ENCODE measurements around the gene SERPINB10.

SERPINB10 gene

GRCh38 chr18:63888470-63889190 lies 19.1 kb upstream of the SERPINB10 start:
- Histone ChIP-seq H3K4me2 (peak overlapping the region in 4 of 11 experiments; percentile 0 to 41 (median 14); a peak in 3 of 22 replicates), H3K36me3 (no peaks in the 10 kb centered on the region), H3K4me3 (0 out of 20 replicates have a peak overlapping the region, but pooled peaks of 1 of the 10 experiments have one; percentile 6), H3K27ac (no peak overlapping the region), H3K4me1 (peaks cover 0 to 32% (median 0%) of the 10 kb centered on the region in 10 experiments; a peak in 7 of 20 replicates), H3K9ac (no peak overlapping the region), H4K20me1 (no peaks in the 10 kb centered on the region), H3K9me3 (replicated peaks in 1 of 11) (no peaks in the 10 kb centered on the region), H3K27me3 (no peaks in the 10 kb centered on the region)
- no peak for TF ChIP-seq Cebpa-rat (IDR thresholded peaks at IDR 0.05)

DNA sequence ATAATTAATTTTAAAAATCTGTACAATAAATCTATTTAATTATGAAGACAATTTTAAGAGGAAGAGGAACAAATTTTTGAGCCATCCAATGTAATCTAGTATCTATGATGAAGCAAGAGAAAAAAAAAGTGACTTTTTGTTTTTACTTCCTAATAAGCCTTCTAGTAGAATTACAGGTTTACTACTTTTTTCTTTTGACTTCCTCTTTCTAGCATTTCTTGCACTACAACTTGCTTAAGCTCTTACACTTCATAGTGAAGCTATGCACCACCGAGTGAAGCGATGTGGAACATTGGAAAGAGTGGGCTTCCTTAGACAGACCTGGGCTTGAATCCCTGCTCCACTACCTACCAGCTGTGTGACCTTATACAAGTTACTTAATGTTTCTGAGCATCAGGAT lies 18.1 kb upstream of the SERPINB10 start:
- no peaks in the 10 kb centered on the region for H3K36me3 ChIP-seq
- H3K4me3 ChIP-seq: no peak overlapping the region
- peak overlapping the region in 1 of 11 experiments; percentile 14; a peak in 1 of 22 replicates for H3K4me2 ChIP-seq
- H3K27ac ChIP-seq: peak overlapping the region in 2 of 11 experiments; percentile 19; a peak in 1 of 22 replicates
- H3K9ac ChIP-seq: no peak overlapping the region
- H4K20me1 ChIP-seq: no peaks in the 10 kb centered on the region
- no peaks in the 10 kb centered on the region for H3K9me3 ChIP-seq (replicated peaks in 1 of 11)
- no peaks in the 10 kb centered on the region for H3K27me3 ChIP-seq
- H3K4me1 ChIP-seq: peaks cover 0 to 40% (median 0%) of the 10 kb centered on the region in 10 experiments; a peak in 9 of 20 replicates
- TF ChIP-seq Cebpa-rat (IDR thresholded peaks at IDR 0.05): no peak

DNA sequence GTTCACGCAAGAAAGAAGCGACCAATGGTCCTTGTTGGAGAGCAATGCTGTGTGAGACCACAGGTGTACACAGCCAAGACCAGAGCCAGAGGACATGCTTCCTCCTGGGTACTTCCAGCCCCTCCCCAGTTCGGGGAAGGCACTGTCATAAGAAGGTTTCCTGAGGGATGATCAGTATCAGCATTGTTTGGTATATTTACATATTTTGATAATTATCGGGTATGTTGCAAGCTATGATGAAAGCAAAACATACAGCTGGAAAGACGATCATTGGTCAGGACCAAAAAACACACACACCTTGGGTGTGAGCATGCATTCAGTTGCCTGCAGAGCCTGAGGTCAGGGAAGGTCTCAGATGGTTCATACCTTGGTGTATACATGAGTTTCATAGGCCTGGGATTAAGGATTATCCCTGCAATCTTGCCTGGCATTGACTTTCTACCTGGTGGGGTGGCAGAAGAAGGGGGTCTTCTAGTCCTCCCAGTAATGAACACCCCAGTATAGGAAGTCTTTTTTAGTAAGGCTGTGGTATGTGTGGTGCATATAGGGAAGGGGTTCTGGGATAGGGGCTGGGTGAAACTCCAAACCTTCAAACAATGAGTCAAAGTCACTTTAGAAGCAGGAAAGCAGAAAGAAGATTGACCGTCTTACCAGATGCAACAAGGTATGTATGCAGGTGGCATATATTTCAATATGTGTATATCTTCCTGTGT lies 17.4 kb upstream of the SERPINB10 start:
- Histone ChIP-seq H3K9ac (no peak overlapping the region), H3K4me3 (no peak overlapping the region), H3K27ac (peak overlapping the region in 2 of 11 experiments; percentile 19; a peak in 2 of 22 replicates), H3K36me3 (no peaks in the 10 kb centered on the region), H3K4me2 (0 out of 22 replicates have a peak overlapping the region, but pooled peaks of 2 of the 11 experiments have one; percentile 5 to 14), H4K20me1 (no peaks in the 10 kb centered on the region), H3K27me3 (no peaks in the 10 kb centered on the region), H3K9me3 (replicated peaks in 1 of 11) (no peaks in the 10 kb centered on the region), H3K4me1 (peaks cover 4 to 48% (median 6%) of the 10 kb centered on the region in 10 experiments; a peak in 19 of 20 replicates)
- no peak for TF ChIP-seq Cebpa-rat (IDR thresholded peaks at IDR 0.05)

- Histone ChIP-seq H3K4me3 (no peak overlapping the region), H3K27me3 (no peaks in the 10 kb centered on the region), H3K9me3 (replicated peaks in 1 of 11) (no peaks in the 10 kb centered on the region), H4K20me1 (no peaks in the 10 kb centered on the region), H3K4me1 (peaks cover 7 to 53% (median 11%) of the 10 kb centered on the region in 10 experiments; a peak in 19 of 20 replicates), H3K36me3 (no peaks in the 10 kb centered on the region), H3K4me2 (no peak overlapping the region), H3K27ac (no peak overlapping the region; a peak in 1 of 22 replicates), H3K9ac (no peak overlapping the region)
- TF ChIP-seq Cebpa-rat (IDR thresholded peaks at IDR 0.05): no peak
These were observed 16.8 kb upstream of the SERPINB10 start for GRCh38 chr18:63890950-63891304.

- no peak for TF ChIP-seq Cebpa-rat (IDR thresholded peaks at IDR 0.05)
- no peak overlapping the region for H3K9ac ChIP-seq
These were observed 15.2 kb upstream of the SERPINB10 start for GRCh38 chr18:63892566-63892965.

DNA sequence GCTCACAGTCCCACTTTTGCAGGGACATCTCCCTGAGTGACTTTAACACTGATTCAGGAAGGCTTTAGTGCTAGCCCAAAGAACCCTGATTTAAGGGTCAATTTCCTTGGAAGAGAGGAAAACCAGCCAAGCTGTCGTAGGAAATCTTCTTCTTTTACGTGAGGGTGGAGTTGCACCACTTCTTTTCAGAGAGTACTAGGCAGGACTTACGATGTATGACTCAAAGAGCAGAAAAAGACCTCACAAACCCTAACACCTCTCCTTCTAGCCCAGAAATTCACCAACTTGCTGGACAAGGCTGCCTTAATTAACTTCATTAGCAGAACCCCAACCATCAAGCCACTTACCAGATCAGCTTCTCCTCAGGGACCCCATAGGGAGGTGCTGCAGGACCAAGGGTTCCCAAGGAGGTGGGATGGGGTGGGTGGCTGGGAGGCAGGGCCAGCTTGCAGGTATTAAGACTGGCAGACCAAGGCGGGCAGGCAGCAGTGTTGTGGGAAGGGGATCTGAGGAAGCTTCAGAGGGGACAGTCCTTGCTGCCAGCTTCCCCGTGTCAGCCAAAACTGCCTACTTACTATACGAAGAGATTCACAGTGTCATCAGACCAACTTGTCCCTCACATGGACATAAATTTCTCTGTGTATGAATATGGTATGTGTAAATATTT lies 13.5 kb upstream of the SERPINB10 start:
- Histone ChIP-seq H3K27ac (no peak overlapping the region), H3K27me3 (no peaks in the 10 kb centered on the region), H3K4me1 (peaks cover 7 to 54% (median 24%) of the 10 kb centered on the region in 10 experiments; a peak in 19 of 20 replicates), H3K4me2 (peak overlapping the region in 5 of 11 experiments; percentile 3 to 77 (median 60); a peak in 7 of 22 replicates), H4K20me1 (no peaks in the 10 kb centered on the region), H3K9me3 (replicated peaks in 1 of 11) (no peaks in the 10 kb centered on the region), H3K4me3 (no peak overlapping the region), H3K9ac (no peak overlapping the region), H3K36me3 (no peaks in the 10 kb centered on the region)
- TF ChIP-seq Cebpa-rat (IDR thresholded peaks at IDR 0.05): no peak

More at GRCh38 chr18:63892566-63892965, 15.2 kb upstream of the SERPINB10 start:
- H3K36me3 ChIP-seq: no peaks in the 10 kb centered on the region
- no peak overlapping the region for H3K4me2 ChIP-seq
- no peaks in the 10 kb centered on the region for H3K27me3 ChIP-seq
- H4K20me1 ChIP-seq: no peaks in the 10 kb centered on the region
- no peaks in the 10 kb centered on the region for H3K9me3 ChIP-seq (replicated peaks in 1 of 11)
- no peak overlapping the region for H3K27ac ChIP-seq
- no peak overlapping the region for H3K4me3 ChIP-seq
- peaks cover 7 to 63% (median 23%) of the 10 kb centered on the region in 10 experiments; a peak in 19 of 20 replicates for H3K4me1 ChIP-seq

DNA sequence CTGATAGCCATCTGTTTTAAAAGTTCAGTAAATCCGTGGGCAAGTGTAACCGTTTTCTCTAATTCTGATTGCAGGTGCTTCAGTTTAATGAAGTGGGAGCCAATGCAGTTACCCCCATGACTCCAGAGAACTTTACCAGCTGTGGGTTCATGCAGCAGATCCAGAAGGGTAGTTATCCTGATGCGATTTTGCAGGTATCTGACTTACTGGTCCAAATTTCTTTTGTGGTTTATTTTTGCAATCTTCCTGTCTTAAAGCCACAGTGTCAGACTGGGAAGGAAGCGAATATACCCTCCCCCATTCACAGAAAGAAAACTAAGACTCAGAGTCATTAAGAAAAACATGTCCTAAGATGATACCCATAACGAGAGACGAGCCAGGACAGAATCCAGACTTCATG lies 12.6 kb upstream of the SERPINB10 start:
- peaks cover 7 to 47% (median 24%) of the 10 kb centered on the region in 10 experiments; a peak in 19 of 20 replicates for H3K4me1 ChIP-seq
- H3K4me3 ChIP-seq: no peak overlapping the region
- H3K4me2 ChIP-seq: peak overlapping the region; percentile 17 to 77 (median 60); a peak in 21 of 22 replicates
- no peak overlapping the region for H3K9ac ChIP-seq
- no peaks in the 10 kb centered on the region for H3K27me3 ChIP-seq
- H4K20me1 ChIP-seq: no peaks in the 10 kb centered on the region
- no peaks in the 10 kb centered on the region for H3K36me3 ChIP-seq
- H3K27ac ChIP-seq: peak overlapping the region in 1 of 11 experiments; percentile 26; a peak in 1 of 22 replicates
- no peak for TF ChIP-seq Cebpa-rat (IDR thresholded peaks at IDR 0.05)
- H3K9me3 ChIP-seq (replicated peaks in 1 of 11): no peaks in the 10 kb centered on the region

DNA sequence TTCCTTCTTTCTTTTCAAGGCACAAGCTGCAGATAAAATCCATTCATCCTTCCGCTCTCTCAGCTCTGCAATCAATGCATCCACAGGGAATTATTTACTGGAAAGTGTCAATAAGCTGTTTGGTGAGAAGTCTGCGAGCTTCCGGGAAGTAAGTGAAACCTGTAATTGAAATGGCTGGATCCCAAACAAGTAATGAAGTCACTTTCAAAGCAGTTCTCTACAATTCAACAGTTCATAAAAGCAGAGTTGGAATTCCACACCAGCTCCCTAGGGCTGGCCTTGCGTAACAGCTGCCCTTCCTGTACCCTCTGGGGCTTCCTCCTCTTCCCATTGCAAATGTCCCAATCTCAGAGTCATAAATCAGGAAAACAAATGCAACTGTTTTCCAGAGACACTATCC lies 10.7 kb upstream of the SERPINB10 start:
- Histone ChIP-seq H3K9ac (no peak overlapping the region), H3K36me3 (no peaks in the 10 kb centered on the region), H3K4me1 (peaks cover 7 to 39% (median 24%) of the 10 kb centered on the region in 10 experiments; a peak in 19 of 20 replicates), H3K27ac (no peak overlapping the region), H3K9me3 (replicated peaks in 1 of 11) (no peaks in the 10 kb centered on the region), H3K4me2 (peak overlapping the region in 8 of 11 experiments; percentile 22 to 78 (median 58); a peak in 12 of 22 replicates), H4K20me1 (no peaks in the 10 kb centered on the region), H3K4me3 (no peak overlapping the region), H3K27me3 (no peaks in the 10 kb centered on the region)
- TF ChIP-seq Cebpa-rat (IDR thresholded peaks at IDR 0.05): no peak

DNA sequence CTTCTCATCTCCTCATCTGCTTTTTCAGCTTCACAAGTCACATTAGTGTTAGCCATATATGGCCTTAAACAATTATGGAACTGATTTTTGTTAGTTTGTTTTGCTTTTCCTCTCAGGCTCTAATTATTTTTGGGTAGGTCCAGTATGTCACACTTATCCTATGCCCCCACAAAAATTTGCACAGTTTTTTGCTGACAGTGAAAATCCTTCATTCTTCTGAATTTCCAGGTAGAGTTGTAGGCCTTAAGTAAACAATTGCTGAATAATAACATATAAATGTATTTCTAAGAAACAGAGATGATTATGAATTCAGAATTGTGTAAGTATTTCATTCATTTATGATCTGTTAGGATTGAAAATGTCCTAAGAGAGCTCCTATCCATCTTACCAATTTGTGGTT lies 8.6 kb upstream of the SERPINB10 start:
- Histone ChIP-seq H3K4me2 (no peak overlapping the region), H3K27me3 (no peaks in the 10 kb centered on the region), H3K4me1 (peaks cover 7 to 32% (median 24%) of the 10 kb centered on the region in 10 experiments; a peak in 19 of 20 replicates), H3K9ac (no peak overlapping the region), H3K4me3 (no peak overlapping the region), H3K9me3 (replicated peaks in 1 of 11) (no peaks in the 10 kb centered on the region), H3K27ac (no peak overlapping the region), H3K36me3 (no peaks in the 10 kb centered on the region), H4K20me1 (no peaks in the 10 kb centered on the region)
- no peak for TF ChIP-seq Cebpa-rat (IDR thresholded peaks at IDR 0.05)

Data from BLaER1 treated with 17β-estradiol and CSF1 and Interleukin-3, amounts not matched to agents 10 nM and 100 nM (cell line).